ENCODE results near the gene SPO11.

GRCh38 chr20:57313951-57314350, 15.7 kb upstream of the SPO11 start:
- TF ChIP-seq ZBTB34 (CRISPR knock-in tag; IDR thresholded peaks at IDR 0.05) (no peak), ZNF10 (CRISPR knock-in tag; IDR thresholded peaks at IDR 0.05; ENCODE audit: borderline replicate concordance, low read depth) (no peak), ZNF253 (CRISPR knock-in tag; IDR thresholded peaks at IDR 0.05; ENCODE audit: borderline replicate concordance) (no peak), POLR2AphosphoS5 (IDR thresholded peaks at IDR 0.05; ENCODE audit: low read depth, low read length) (no peak), TFAP4 (IDR thresholded peaks at IDR 0.05; ENCODE audit: borderline replicate concordance, low read depth) (no peak), TAF1 (CRISPR knock-in tag; IDR thresholded peaks at IDR 0.05) (no peak), PREB (CRISPR knock-in tag; IDR thresholded peaks at IDR 0.05) (no peak), ZNF841 (CRISPR knock-in tag; IDR thresholded peaks at IDR 0.05; ENCODE audit: borderline replicate concordance) (no peak), ZZZ3 (CRISPR knock-in tag; IDR thresholded peaks at IDR 0.05; ENCODE audit: borderline replicate concordance) (no peak), NCOA2 (CRISPR knock-in tag; IDR thresholded peaks at IDR 0.05) (no peak), EP300 (IDR thresholded peaks at IDR 0.05; ENCODE audit: low read depth in 2 of 2, low read length in 2 of 2) (no peak), EP300 (CRISPR knock-in tag; IDR thresholded peaks at IDR 0.05; ENCODE audit: borderline replicate concordance) (no peak), MLX (CRISPR knock-in tag; IDR thresholded peaks at IDR 0.05) (no peak)
